KMS-11 (cell line): Measurements from ENCODE around the gene GKAP1.
"Not testable (repeated sequence)": the region's sequence is repeated elsewhere in the genome, so short reads cannot be mapped to it uniquely, and the experiment has no call there.

Source experiments
- H2AFZ ChIP-seq: fragments of 200-600 bp; sonication (generic); 2 replicates; pipeline ENCODE4 v1.6.1; 2016; ENCODE audit warnings: antibody characterized with exemption, mixed run types, low read depth
- H3K27ac ChIP-seq: fragments of 200-600 bp; sonication (generic); 2 replicates; pipeline ENCODE4 v1.6.1; 2016; ENCODE audit warnings: mild to moderate bottlenecking, mixed run types
- H3K27me3 ChIP-seq: fragments of 200-600 bp; sonication (generic); 2 replicates; pipeline ENCODE4 v1.6.1; 2017; ENCODE audit warnings: mild to moderate bottlenecking, low read depth, mixed run types, moderate library complexity; ENCODE audit not compliant: insufficient read depth
- H3K36me3 ChIP-seq: fragments of 200-600 bp; sonication (generic); 2 replicates; pipeline ENCODE4 v1.6.1; 2017; ENCODE audit warnings: mild to moderate bottlenecking, mixed run types; ENCODE audit not compliant: insufficient read depth
- H3K4me1 ChIP-seq: fragments of 200-600 bp; sonication (generic); 2 replicates; pipeline ENCODE4 v1.6.1; 2016; ENCODE audit warnings: mild to moderate bottlenecking, low read depth, mixed run types; ENCODE audit not compliant: poor library complexity, severe bottlenecking
- H3K4me2 ChIP-seq: fragments of 200-600 bp; sonication (generic); 2 replicates; pipeline ENCODE4 v1.7.0; 2016; ENCODE audit warnings: mild to moderate bottlenecking, mixed run types
- H3K4me3 ChIP-seq: fragments of 200-600 bp; sonication (generic); IDR thresholded peaks from 2 replicates; pipeline ENCODE4 v1.6.1; 2017; ENCODE audit warnings: low read depth, low read length, mixed read lengths; ENCODE audit not compliant: insufficient read depth
- H3K79me2 ChIP-seq: fragments of 200-600 bp; sonication (generic); 2 replicates; pipeline ENCODE4 v1.6.1; 2016; ENCODE audit warnings: low read depth, mixed run types; ENCODE audit not compliant: insufficient read depth
- H3K9ac ChIP-seq: fragments of 200-600 bp; sonication (generic); 2 replicates; pipeline ENCODE4 v1.6.1; 2016; ENCODE audit warnings: mild to moderate bottlenecking, mixed run types
- H4K20me1 ChIP-seq: fragments of 200-600 bp; sonication (generic); 2 replicates; pipeline ENCODE4 v1.6.1; 2016; ENCODE audit warnings: mild to moderate bottlenecking, mixed run types; ENCODE audit not compliant: insufficient read depth
- CTCF ChIP-seq: fragments of 200-600 bp; sonication (generic); conservative IDR thresholded peaks from 2 replicates; pipeline ENCODE4 v1.6.1; 2017; ENCODE audit warnings: low read depth, mild to moderate bottlenecking, antibody characterized with exemption, low read length, moderate library complexity, mixed read lengths

GKAP1 gene

GRCh38 chr9:83817356-83818278 lies at the start of gene GKAP1:
Gene GKAP1, minus strand, starts transcription at chr9:83817769. Its CDS starts 11,252 bp downstream, at chr9:83806517.
- H4K20me1 ChIP-seq, H3K36me3 ChIP-seq, H3K79me2 ChIP-seq, H3K27me3 ChIP-seq, H3K4me3 ChIP-seq: not testable (repeated sequence)
- peak within 1 kb of the TSS; percentile 57 for H3K9ac ChIP-seq
- peaks cover 27% of the 10 kb centered on the region for H3K4me1 ChIP-seq
- peak within 1 kb of the TSS; percentile 43 for H3K27ac ChIP-seq
- peak within 1 kb of the TSS; percentile 82 for H2AFZ ChIP-seq
- peak within 1 kb of the TSS; percentile 56 for H3K4me2 ChIP-seq

- not testable (repeated sequence) for H3K27me3 ChIP-seq, H3K4me2 ChIP-seq, H3K4me3 ChIP-seq, H2AFZ ChIP-seq, H3K36me3 ChIP-seq, H3K79me2 ChIP-seq, H3K9ac ChIP-seq, H4K20me1 ChIP-seq, H3K27ac ChIP-seq, H3K4me1 ChIP-seq
Measured at GRCh38 chr9:83849895-83850294, 32.3 kb upstream of the GKAP1 start.

- not testable (repeated sequence) for H2AFZ ChIP-seq, H3K36me3 ChIP-seq, H3K4me1 ChIP-seq, H4K20me1 ChIP-seq, H3K79me2 ChIP-seq, H3K27me3 ChIP-seq, H3K9ac ChIP-seq, H3K4me2 ChIP-seq, H3K27ac ChIP-seq, H3K4me3 ChIP-seq
- TF ChIP-seq CTCF, result peak; percentile 42
Measured at GRCh38 chr9:83837070-83837643, 19.6 kb upstream of the GKAP1 start.

- H3K4me3 ChIP-seq, H2AFZ ChIP-seq, H4K20me1 ChIP-seq, H3K36me3 ChIP-seq, H3K4me2 ChIP-seq, H3K27me3 ChIP-seq, H3K9ac ChIP-seq, H3K4me1 ChIP-seq, H3K27ac ChIP-seq, H3K79me2 ChIP-seq: not testable (repeated sequence)
Measured at GRCh38 chr9:83830426-83831071, 13.0 kb upstream of the GKAP1 start.

GRCh38 chr9:83824986-83825623 lies 7.5 kb upstream of the GKAP1 start:
- not testable (repeated sequence) for H3K27ac ChIP-seq, H3K4me2 ChIP-seq, H3K4me1 ChIP-seq, H3K79me2 ChIP-seq, H3K27me3 ChIP-seq, H4K20me1 ChIP-seq, H2AFZ ChIP-seq, H3K4me3 ChIP-seq, H3K36me3 ChIP-seq, H3K9ac ChIP-seq

GRCh38 chr9:83817011-83817355 lies 586 bp downstream of the GKAP1 start:
- H4K20me1 ChIP-seq, H3K27me3 ChIP-seq, H3K4me3 ChIP-seq, H3K79me2 ChIP-seq, H3K36me3 ChIP-seq: not testable (repeated sequence)
- Histone ChIP-seq H3K4me1 (peaks cover 27% of the 10 kb centered on the region), H3K27ac (peak overlapping the region; percentile 42), H2AFZ (peak overlapping the region; percentile 15), H3K9ac (peak overlapping the region; percentile 57), H3K4me2 (peak overlapping the region; percentile 56)

- not testable (repeated sequence) for H3K4me2 ChIP-seq, H4K20me1 ChIP-seq, H3K9ac ChIP-seq, H3K79me2 ChIP-seq, H2AFZ ChIP-seq, H3K4me3 ChIP-seq, H3K27ac ChIP-seq, H3K27me3 ChIP-seq, H3K36me3 ChIP-seq
- peaks cover 27% of the 10 kb centered on the region for H3K4me1 ChIP-seq
Measured at GRCh38 chr9:83815120-83815519, 2.4 kb downstream of the GKAP1 start.

GRCh38 chr9:83809213-83809612 lies 8.4 kb downstream of the GKAP1 start:
- not testable (repeated sequence) for H3K36me3 ChIP-seq, H3K27ac ChIP-seq, H2AFZ ChIP-seq, H4K20me1 ChIP-seq, H3K4me3 ChIP-seq, H3K79me2 ChIP-seq, H3K27me3 ChIP-seq, H3K9ac ChIP-seq, H3K4me1 ChIP-seq, H3K4me2 ChIP-seq

- H3K27ac ChIP-seq, H3K4me3 ChIP-seq, H3K9ac ChIP-seq, H3K27me3 ChIP-seq, H3K4me1 ChIP-seq, H4K20me1 ChIP-seq, H3K36me3 ChIP-seq, H3K4me2 ChIP-seq, H2AFZ ChIP-seq, H3K79me2 ChIP-seq: not testable (repeated sequence)
Measured at GRCh38 chr9:83804454-83804853, 13.1 kb downstream of the GKAP1 start.
